Testis (tissue), 3 donors: ENCODE results near the gene EXD3. TPM values are rescaled to one million over a fixed set of nuclear protein-coding genes. Genes with fewer than 3 reads are reported as not detected.

Source experiments
- DNase-seq: peaks from one replicate; pipeline ENCODE4 v3.0.0-alpha.2; 2019
- H3K27ac ChIP-seq, 2 donors: fragments of 200-600 bp; sonication (generic); one replicate each; pipeline ENCODE4 v1.5.1; 2019
- H3K27me3 ChIP-seq: fragments of 200-600 bp; sonication (generic); one replicate; pipeline ENCODE4 v1.5.1; 2019
- H3K36me3 ChIP-seq: fragments of 200-600 bp; sonication (generic); one replicate; pipeline ENCODE4 v1.5.1; 2017; ENCODE audit warnings: low read depth; ENCODE audit errors: missing control alignments
- H3K4me1 ChIP-seq: fragments of 200-600 bp; sonication (generic); one replicate; pipeline ENCODE4 v1.5.1; 2019
- H3K4me3 ChIP-seq, 2 donors: fragments of 200-600 bp; sonication (generic); one replicate each; pipeline ENCODE4 v1.5.1; 2017 to 2019
- H3K9me3 ChIP-seq: fragments of 200-600 bp; sonication (generic); one replicate; pipeline ENCODE4 v1.5.1; 2017
- POLR2A ChIP-seq: fragments of 450-650 bp; IDR thresholded peaks from one replicate; pipeline ENCODE4 v1.6.1; 2017; ENCODE audit warnings: antibody characterized with exemption, mild to moderate bottlenecking, moderate library complexity
- WGBS, 2 donors: methylation state at CpG; one replicate each; pipeline ENCODE4 v1.1.5; 2018; 5-methylcytosine and 5-hydroxymethylcytosine counted together
- intact Hi-C: fragments of 100-400 bp; cut with DNase I; formaldehyde crosslinking; loops from one replicate; pipeline ENCODE4 v1.15.1; 2023; ENCODE audit warnings: low total_unique reads
- polyA plus RNA-seq: library from polyadenylated mRNA; stranded (reverse); fragments of 350-450 nt; fragmentation: Illumina TruSeq; extraction: RNeasy Lipid Tissue Mini Kit (QIAGEN cat#74804); gene quantifications from one replicate; pipeline ENCODE4 v1.2.3, GENCODE V29; 2014; ENCODE audit warnings: low read depth, low replicate concordance; ENCODE audit not compliant: insufficient read depth
- total RNA-seq, 2 donors: library from RNA; depleted of rRNA; stranded (reverse); fragments of >200 nt; gene quantifications; one replicate each; pipeline ENCODE4 v1.2.3, GENCODE V29; 2016
- TF ChIP-seq, protein P1 (sequence below), 3 experiments: fragments of 450-650 bp in 2 of 3; fragments of 200-600 bp in 1 of 3; sonication (generic) in 1 of 3; IDR thresholded peaks; one replicate each; pipeline ENCODE4 v1.5.1; 2016 to 2019; ENCODE audit warnings: antibody characterized with exemption in 3 of 3, mild to moderate bottlenecking in 2 of 3, moderate library complexity in 1 of 3

EXD3 gene
- total and polyA plus RNA-seq, 3 donors from 2014 or later: 8.9 to 24.5 (median 15.5) TPM

DNA sequence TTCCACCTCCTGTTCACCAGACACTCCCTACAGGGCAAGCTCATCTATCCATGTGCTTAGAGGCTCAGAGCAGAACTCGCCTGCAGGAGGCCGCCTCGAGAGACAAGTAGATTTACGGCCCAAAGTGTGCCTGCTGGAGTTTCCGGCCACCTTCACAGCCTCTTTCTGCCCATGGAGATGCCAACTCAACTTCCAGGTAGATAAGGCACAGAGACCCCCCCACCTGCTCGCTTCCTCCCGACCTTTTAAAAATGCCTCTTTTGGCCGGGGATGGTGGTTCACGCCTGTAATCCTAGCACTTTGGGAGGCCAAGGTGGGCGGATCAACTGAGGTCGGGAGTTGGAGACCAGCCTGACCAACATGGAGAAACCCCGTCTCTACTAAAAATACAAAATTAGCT is 46.6 kb downstream of the EXD3 start:
- Histone ChIP-seq H3K36me3 (no peaks in the 10 kb centered on the region), H3K9me3 (no peaks in the 10 kb centered on the region), H3K27me3 (no peaks in the 10 kb centered on the region), H3K27ac (no peak overlapping the region), H3K4me1 (no peaks in the 10 kb centered on the region), H3K4me3 (no peak overlapping the region)
- no peak for DNase-seq
- 93 to 97% methylated on average over 12 of the region's 12 CpGs for WGBS, 2 donors
- intact Hi-C loops: no loop called here
- TF ChIP-seq POLR2A: no peak
- TF ChIP-seq, protein P1, sequence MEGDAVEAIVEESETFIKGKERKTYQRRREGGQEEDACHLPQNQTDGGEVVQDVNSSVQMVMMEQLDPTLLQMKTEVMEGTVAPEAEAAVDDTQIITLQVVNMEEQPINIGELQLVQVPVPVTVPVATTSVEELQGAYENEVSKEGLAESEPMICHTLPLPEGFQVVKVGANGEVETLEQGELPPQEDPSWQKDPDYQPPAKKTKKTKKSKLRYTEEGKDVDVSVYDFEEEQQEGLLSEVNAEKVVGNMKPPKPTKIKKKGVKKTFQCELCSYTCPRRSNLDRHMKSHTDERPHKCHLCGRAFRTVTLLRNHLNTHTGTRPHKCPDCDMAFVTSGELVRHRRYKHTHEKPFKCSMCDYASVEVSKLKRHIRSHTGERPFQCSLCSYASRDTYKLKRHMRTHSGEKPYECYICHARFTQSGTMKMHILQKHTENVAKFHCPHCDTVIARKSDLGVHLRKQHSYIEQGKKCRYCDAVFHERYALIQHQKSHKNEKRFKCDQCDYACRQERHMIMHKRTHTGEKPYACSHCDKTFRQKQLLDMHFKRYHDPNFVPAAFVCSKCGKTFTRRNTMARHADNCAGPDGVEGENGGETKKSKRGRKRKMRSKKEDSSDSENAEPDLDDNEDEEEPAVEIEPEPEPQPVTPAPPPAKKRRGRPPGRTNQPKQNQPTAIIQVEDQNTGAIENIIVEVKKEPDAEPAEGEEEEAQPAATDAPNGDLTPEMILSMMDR (IDR thresholded peaks at IDR 0.05): no peak

DNA sequence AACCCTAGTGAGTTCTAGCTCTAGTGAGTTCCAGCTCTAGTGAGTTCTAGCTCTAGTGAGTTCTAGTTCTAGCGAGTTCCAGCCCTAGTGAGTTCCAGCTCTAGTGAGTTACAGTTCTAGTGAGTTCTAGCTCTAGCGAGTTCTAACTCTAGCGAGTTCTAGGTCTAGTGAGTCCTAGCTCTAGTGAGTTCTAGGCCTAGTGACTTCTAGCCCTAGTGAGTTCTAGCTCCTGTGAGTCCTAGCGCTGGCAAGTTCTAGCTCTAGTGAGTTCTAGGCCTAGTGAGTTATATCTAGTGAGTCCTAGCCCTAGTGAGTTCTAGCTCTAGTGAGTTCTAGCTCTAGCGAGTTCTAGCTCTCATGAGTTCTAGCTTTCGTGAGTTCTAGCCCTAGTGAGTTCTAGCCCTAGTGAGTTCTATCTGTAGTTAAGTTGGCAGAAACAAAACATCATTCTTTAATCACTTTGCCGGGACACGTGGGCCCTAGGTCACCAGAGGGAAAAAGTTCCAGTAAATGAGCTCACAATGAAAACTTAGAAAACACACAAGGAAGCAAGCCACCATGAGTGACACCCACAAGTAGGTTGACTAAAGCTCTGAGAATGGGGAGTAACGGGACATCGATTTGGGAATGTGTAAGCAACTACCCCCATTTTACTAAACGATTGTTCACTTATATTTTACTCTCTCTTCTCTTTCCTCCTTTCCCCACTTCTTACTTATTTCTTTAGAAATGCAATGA is 47.5 kb downstream of the EXD3 start:
- no peak for TF ChIP-seq POLR2A
- TF ChIP-seq, protein P1 (IDR thresholded peaks at IDR 0.05): no peak
- no peaks in the 10 kb centered on the region for H3K27me3 ChIP-seq
- no peak for DNase-seq
- no peaks in the 10 kb centered on the region for H3K36me3 ChIP-seq
- intact Hi-C loops: no loop called here
- WGBS, 2 donors: 96 to 97% methylated on average over 11 of the region's 11 CpGs
- no peaks in the 10 kb centered on the region for H3K4me1 ChIP-seq
- H3K4me3 ChIP-seq: no peak overlapping the region
- no peaks in the 10 kb centered on the region for H3K9me3 ChIP-seq
- no peak overlapping the region for H3K27ac ChIP-seq

GRCh38 chr9:137374131-137374845 is 48.7 kb downstream of the EXD3 start:
- no peak overlapping the region for H3K27ac ChIP-seq
- no peak for DNase-seq
- H3K36me3 ChIP-seq: no peaks in the 10 kb centered on the region
- no peaks in the 10 kb centered on the region for H3K27me3 ChIP-seq
- 94 to 95% methylated on average over 12 to 37 of the region's 37 CpGs for WGBS, 2 donors
- H3K9me3 ChIP-seq: no peaks in the 10 kb centered on the region
- TF ChIP-seq, protein P1 (IDR thresholded peaks at IDR 0.05): no peak
- no peak for TF ChIP-seq POLR2A
- H3K4me3 ChIP-seq: no peak overlapping the region
- intact Hi-C loops: no loop called here
- H3K4me1 ChIP-seq: no peaks in the 10 kb centered on the region

DNA sequence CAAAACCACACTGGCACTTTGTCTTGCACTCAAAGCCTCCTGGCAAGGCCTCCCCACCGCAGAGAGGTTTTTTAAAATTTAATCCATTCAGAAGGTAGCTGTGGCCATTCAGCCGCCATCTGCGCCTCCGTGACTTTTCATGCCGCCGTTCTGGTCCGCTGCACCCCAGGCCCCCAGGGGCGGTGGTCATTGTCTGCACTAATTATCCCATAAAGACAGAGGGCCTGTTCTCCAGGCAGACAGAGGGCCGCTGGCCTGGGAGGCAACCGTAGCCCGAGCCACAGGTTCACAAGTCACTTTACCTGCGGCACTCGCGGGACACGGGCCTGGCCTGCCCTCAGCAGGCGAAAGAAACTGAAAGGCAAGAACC is 49.4 kb downstream of the EXD3 start:
- intact Hi-C loops: no loop called here

More for the DNA sequence above, 49.4 kb downstream of the EXD3 start:
- Histone ChIP-seq H3K9me3 (no peaks in the 10 kb centered on the region), H3K4me1 (no peaks in the 10 kb centered on the region), H3K27ac (no peak overlapping the region), H3K27me3 (no peaks in the 10 kb centered on the region), H3K4me3 (no peak overlapping the region), H3K36me3 (no peaks in the 10 kb centered on the region)
- TF ChIP-seq, protein P1 (IDR thresholded peaks at IDR 0.05): no peak
- no peak for TF ChIP-seq POLR2A
- 97% methylated on average over 16 of the region's 16 CpGs for WGBS, 2 donors
- DNase-seq: no peak
